Retinal pigment epithelial cell (primary cell): Measurements from ENCODE around the gene ZNF607.
A peak's percentile ranks its signal among the peaks of the same experiment; 100 is the strongest.
"Not testable (repeated sequence)": the region's sequence is repeated elsewhere in the genome, so short reads cannot be mapped to it uniquely, and the experiment has no call there.

Experiments used
- DNase-seq: peaks from one replicate; pipeline ENCODE4 v3.0.0-alpha.2; 2010; ENCODE audit warnings: low read depth
- H3K4me3 ChIP-seq: 2 replicates; pipeline ENCODE4 v1.5.1; 2011; ENCODE audit warnings: mild to moderate bottlenecking, low read length, control low read depth, moderate library complexity
- CTCF ChIP-seq: conservative IDR thresholded peaks from 2 replicates; pipeline ENCODE4 v1.5.1; 2011; ENCODE audit warnings: low read depth, low read length, control low read depth, inconsistent platforms

The ZNF607 gene

DNA sequence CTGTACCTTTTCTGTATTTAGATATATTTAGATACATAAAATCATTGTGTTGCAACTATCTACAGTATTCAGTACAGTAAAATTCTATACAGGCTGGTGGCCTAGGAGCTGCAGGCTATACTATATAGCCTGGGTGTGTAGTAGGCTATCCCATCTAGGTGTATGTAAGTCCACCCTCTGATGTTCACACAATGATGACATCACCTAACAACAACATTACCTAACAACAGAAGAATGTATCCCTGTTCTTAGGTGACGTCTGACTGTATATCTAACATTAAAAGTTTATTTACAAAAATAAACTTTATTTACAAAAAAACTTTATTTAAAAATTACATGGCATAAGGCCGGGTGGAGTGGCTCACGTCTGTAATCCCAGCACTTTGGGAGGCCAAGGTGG lies 36.0 kb downstream of the ZNF607 start:
- H3K4me3 ChIP-seq, result no peak overlapping the region
- TF ChIP-seq CTCF, result no peak
- DNase-seq, result no peak

DNA sequence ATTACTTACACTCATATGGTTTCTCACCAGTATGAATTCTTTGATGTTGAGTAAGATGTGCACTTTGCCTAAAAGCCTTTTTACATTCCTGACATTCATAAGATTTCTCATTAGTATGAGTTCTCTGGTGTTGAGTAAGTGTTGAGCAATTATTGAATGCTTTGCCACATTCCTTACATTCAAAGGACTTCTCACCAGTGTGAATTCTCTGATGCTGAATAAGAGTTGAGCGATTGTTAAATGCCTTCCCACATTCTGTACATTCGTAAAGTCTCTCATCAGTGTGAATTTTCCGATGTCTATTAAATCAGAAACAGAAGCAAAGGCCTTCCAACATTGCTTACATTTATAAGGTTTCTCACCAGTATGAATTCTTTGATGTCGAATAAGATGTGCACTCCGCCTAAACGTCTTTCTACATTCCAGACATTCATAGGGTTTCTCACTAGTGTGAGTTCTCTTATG lies 50.1 kb downstream of the ZNF607 start:
- no peak overlapping the region for H3K4me3 ChIP-seq
- DNase-seq, result no peak

DNA sequence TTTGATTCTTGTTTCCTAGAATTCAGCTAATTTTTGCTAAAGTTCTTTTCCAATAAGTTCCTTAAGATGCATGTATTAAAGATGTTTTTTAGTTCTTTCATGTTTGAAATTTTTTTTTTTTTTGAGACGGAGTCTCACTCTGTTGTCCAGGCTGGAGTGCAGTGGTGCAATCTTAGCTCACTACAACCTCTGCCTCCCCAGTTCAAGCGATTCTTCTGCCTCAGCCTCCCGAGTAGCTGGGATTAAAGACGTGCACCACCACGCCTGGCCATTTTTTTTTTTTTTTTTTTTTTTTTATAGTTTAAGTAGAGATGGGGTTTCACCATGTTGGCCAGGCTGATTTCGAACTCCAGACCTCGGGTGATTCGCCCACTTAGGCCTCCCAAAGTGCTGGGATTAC lies 62.4 kb downstream of the ZNF607 start:
- DNase-seq, H3K4me3 ChIP-seq: not testable (repeated sequence)

More for the DNA sequence above, 50.1 kb downstream of the ZNF607 start:
- TF ChIP-seq CTCF, result no peak

- peak overlapping the region; percentile 81 for H3K4me3 ChIP-seq
- peak; percentile 30 for DNase-seq
- no peak for TF ChIP-seq CTCF
Observed at GRCh38 chr19:37655689-37656371, 63.7 kb downstream of the ZNF607 start.

GRCh38 chr19:37655301-37655688 lies 64.3 kb downstream of the ZNF607 start, which contains the start of gene ZFP30:
ZFP30 (minus strand) TSS chr19:37655465; CDS start chr19:37647822, 7,643 bp downstream.
- DNase-seq, result peak; percentile 30
- TF ChIP-seq CTCF, result no peak
- peak within 1 kb of the TSS; percentile 81 for H3K4me3 ChIP-seq

- peak; percentile 9 for DNase-seq
Observed at GRCh38 chr19:37654629-37655300, 64.8 kb downstream of the ZNF607 start.

GRCh38 chr19:37654118-37654517 lies 65.4 kb downstream of the ZNF607 start:
- TF ChIP-seq CTCF, result no peak
- H3K4me3 ChIP-seq, result peak overlapping the region; percentile 81
- peak; percentile 7 for DNase-seq

More at GRCh38 chr19:37654629-37655300, 64.8 kb downstream of the ZNF607 start:
- peak overlapping the region; percentile 81 for H3K4me3 ChIP-seq
- TF ChIP-seq CTCF, result no peak
